D721Med (cell line): ENCODE measurements around the gene XCR1.
"Not testable (repeated sequence)": the region's sequence is repeated elsewhere in the genome, so short reads cannot be mapped to it uniquely, and the experiment has no call there.

Experiments
- DNase-seq: peaks from one replicate; pipeline ENCODE4 v3.0.0; 2011; ENCODE audit warnings: low spot score; ENCODE audit not compliant: insufficient read length
- FAIRE-seq: peaks from 2 replicates; lab custom pipeline; 2011; peaks lifted over from hg19 to GRCh38; lab: Jason Lieb, UNC
- CTCF ChIP-seq: IDR thresholded peaks from 2 replicates; pipeline ENCODE4 v1.5.1; 2012; ENCODE audit warnings: mild to moderate bottlenecking, control low read depth; ENCODE audit not compliant: insufficient read depth; ENCODE audit errors: missing control alignments

Gene XCR1

DNA sequence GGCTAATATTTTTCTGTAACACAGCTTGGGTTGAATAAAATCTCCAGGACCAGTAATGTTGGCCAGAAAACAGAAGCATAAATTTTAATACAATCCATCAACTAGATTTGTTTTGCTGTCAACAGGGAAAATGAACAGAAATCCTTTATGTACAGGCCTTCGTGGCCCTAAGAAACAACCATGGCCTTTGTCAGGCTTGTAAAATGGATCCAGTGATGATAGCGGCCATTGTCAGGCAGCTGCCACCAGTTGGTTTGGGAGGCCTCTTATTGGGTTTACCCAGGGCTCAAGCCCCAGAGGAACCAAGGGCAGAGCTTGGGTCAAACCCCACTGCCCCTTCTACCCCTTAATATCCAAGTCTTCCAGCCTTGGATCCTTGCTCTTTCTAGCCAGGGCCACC lies 26.1 kb downstream of the XCR1 start:
- FAIRE-seq (no peak), DNase-seq (no peak)
- TF ChIP-seq CTCF, result no peak

DNA sequence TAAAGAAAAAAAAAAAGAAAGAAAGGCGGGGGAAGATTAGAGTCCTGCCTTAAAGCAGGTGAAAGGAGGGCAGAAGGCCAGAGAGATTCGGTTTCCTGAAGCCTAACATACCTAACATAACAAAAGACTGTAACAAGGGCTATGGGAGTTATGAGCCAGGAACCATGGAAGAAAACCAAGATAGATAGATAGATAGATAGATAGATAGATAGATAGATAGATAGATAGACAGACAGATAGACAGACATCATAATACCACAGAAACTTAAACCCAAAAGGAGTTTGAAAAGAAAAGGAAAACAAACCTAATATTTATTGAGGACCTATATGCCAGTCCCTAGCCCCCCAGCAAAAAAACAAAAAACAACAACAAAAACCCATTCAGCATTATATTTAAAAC lies 29.3 kb downstream of the XCR1 start:
- DNase-seq (no peak), FAIRE-seq (no peak)
- no peak for TF ChIP-seq CTCF

GRCh38 chr3:45997499-45997898 lies 29.8 kb downstream of the XCR1 start:
- DNase-seq, FAIRE-seq: not testable (repeated sequence)

GRCh38 chr3:45995236-45996192 lies 31.8 kb downstream of the XCR1 start, which contains the start of gene FYCO1:
Gene FYCO1 (minus strand): TSS chr3:45995824. CDS start chr3:45984910, 10,914 bp downstream.
- peak; percentile 94 for DNase-seq
- no peak for FAIRE-seq
- no peak for TF ChIP-seq CTCF

GRCh38 chr3:45994419-45995235 lies 32.7 kb downstream of the XCR1 start:
- peak; percentile 81 for DNase-seq
- no peak for FAIRE-seq
- TF ChIP-seq CTCF, result no peak

DNA sequence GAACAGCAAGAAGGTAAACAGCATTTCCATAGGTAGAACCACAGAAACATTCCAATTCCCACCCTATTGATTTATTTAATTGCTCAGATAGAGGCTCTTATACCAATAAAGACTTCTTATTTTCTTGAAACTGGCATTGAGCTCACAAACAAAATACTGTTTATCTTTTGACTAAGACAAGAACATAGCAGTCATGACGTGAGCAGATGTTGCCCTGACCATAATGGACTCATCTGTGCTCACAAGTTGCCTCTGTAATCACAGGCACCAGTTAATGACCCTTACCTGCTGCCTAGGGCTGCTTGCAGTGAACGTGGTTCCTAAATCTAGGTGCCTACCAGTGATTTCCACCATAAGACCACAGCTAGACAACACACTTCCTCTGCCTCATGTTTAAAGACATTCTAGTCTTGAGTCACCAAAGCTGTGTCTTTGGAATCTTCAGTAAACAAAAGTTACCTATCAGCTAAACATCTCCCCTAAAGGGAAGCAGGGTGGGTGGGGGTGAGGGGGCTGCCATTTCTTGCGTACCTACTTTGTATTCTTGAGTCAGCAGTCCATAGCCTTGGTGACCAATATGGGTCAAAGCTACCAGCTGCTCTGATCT lies 33.8 kb downstream of the XCR1 start:
- DNase-seq (no peak), FAIRE-seq (no peak)
- no peak for TF ChIP-seq CTCF

DNA sequence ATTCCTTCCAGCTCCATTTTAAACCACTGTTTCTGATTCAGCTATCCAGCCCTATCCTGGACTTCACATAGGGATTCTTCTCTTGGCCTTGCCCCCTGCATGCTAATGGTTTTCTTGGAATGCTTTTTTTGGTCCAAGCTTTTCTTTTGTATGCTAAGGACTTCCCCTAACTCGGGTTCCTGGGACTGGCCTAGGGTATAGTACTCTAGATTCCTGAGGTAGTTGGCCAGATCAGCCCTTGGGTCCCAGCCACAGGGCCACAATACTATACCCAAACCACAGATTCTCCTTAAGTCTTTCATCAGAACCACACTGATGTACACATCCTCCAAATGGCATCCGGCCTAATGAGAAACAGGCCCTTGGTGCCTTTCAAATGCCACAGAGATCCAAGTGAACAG lies 34.5 kb downstream of the XCR1 start:
- no peak for FAIRE-seq
- DNase-seq, result no peak
- no peak for TF ChIP-seq CTCF
